Ishikawa (cell line): ENCODE data around the gene ELFN1.

Experiments used
- CEBPB ChIP-seq: IDR thresholded peaks from 2 replicates; pipeline ENCODE4 v1.6.1; 2012
- CREB1 ChIP-seq: IDR thresholded peaks from 2 replicates; pipeline ENCODE4 v1.6.1; 2012; ENCODE audit warnings: low read depth
- EGR1 ChIP-seq: IDR thresholded peaks from 2 replicates; pipeline ENCODE4 v1.6.1; 2012
- FOXM1 ChIP-seq: IDR thresholded peaks from 2 replicates; pipeline ENCODE4 v1.6.1; 2012; ENCODE audit warnings: low read depth, borderline replicate concordance
- NFIC ChIP-seq: IDR thresholded peaks from 2 replicates; pipeline ENCODE4 v1.6.1; 2012
- RAD21 ChIP-seq: IDR thresholded peaks from 2 replicates; pipeline ENCODE4 v1.6.1; 2012; ENCODE audit warnings: low read depth
- TAF1 ChIP-seq: IDR thresholded peaks from 2 replicates; pipeline ENCODE4 v1.6.1; 2012; ENCODE audit warnings: low read depth, mild to moderate bottlenecking
- TCF12 ChIP-seq: IDR thresholded peaks from 2 replicates; pipeline ENCODE4 v1.6.1; 2012; ENCODE audit warnings: low read depth
- TEAD4 ChIP-seq: IDR thresholded peaks from 2 replicates; pipeline ENCODE4 v1.6.1; 2012
- YY1 ChIP-seq: IDR thresholded peaks from 2 replicates; pipeline ENCODE4 v1.6.1; 2012; ENCODE audit warnings: low read depth
- ZBTB7A ChIP-seq: IDR thresholded peaks from 2 replicates; pipeline ENCODE4 v1.6.1; 2012; ENCODE audit warnings: low read depth
- TF ChIP-seq, protein P1 (sequence below): IDR thresholded peaks from 2 replicates; pipeline ENCODE4 v1.6.1; 2012; ENCODE audit warnings: low read depth, mild to moderate bottlenecking
- TF ChIP-seq, protein P2 (sequence below): IDR thresholded peaks from 2 replicates; pipeline ENCODE4 v1.6.1; 2012
- TF ChIP-seq, protein P3 (sequence below): IDR thresholded peaks from 2 replicates; pipeline ENCODE4 v1.6.1; 2012

ELFN1 gene

DNA sequence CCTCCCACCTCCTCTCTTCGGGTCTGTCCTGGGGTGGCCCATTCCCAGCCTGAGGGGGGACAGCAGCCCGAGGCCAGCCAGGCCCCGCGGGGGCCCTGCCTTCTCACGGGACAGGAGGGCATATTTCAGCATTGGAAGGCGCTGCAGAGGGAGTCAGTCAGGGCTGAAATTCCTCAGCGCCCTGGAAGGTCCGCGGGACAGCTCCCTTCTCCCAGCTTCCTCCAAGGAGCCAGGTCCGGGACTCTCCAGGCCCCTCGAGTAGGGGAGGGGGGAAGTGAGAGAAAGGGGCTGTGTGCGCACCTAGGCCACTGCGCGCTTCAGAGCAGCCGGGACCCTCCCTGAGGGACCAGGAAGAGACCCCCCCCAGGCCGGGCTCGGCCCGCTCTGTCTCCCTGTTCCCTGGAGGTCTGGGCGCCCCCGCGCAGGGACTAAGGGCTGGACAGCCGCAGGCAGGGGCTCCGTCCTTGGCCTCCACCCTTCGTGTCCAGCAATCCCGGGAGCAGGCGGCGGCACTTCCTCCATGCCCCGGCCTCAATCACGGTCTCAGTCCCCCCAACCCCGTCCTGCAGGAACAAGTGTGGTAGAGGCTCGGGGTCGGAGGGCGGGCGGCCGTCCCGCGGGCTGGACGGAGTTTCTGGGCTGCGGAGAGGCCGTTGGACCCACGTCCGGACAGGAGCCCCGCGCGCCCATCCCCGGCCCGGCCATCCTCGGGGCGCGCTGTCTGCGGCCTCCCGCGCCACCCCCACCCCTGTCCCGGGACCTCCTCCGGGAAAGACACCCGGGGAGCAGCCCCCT is 6.0 kb upstream of the ELFN1 start:
- no peak for TF ChIP-seq NFIC
- TF ChIP-seq, protein P1, sequence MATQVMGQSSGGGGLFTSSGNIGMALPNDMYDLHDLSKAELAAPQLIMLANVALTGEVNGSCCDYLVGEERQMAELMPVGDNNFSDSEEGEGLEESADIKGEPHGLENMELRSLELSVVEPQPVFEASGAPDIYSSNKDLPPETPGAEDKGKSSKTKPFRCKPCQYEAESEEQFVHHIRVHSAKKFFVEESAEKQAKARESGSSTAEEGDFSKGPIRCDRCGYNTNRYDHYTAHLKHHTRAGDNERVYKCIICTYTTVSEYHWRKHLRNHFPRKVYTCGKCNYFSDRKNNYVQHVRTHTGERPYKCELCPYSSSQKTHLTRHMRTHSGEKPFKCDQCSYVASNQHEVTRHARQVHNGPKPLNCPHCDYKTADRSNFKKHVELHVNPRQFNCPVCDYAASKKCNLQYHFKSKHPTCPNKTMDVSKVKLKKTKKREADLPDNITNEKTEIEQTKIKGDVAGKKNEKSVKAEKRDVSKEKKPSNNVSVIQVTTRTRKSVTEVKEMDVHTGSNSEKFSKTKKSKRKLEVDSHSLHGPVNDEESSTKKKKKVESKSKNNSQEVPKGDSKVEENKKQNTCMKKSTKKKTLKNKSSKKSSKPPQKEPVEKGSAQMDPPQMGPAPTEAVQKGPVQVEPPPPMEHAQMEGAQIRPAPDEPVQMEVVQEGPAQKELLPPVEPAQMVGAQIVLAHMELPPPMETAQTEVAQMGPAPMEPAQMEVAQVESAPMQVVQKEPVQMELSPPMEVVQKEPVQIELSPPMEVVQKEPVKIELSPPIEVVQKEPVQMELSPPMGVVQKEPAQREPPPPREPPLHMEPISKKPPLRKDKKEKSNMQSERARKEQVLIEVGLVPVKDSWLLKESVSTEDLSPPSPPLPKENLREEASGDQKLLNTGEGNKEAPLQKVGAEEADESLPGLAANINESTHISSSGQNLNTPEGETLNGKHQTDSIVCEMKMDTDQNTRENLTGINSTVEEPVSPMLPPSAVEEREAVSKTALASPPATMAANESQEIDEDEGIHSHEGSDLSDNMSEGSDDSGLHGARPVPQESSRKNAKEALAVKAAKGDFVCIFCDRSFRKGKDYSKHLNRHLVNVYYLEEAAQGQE: 0 out of 2 replicates have a peak, but pooled peaks have one; percentile 18
- TF ChIP-seq, protein P2, sequence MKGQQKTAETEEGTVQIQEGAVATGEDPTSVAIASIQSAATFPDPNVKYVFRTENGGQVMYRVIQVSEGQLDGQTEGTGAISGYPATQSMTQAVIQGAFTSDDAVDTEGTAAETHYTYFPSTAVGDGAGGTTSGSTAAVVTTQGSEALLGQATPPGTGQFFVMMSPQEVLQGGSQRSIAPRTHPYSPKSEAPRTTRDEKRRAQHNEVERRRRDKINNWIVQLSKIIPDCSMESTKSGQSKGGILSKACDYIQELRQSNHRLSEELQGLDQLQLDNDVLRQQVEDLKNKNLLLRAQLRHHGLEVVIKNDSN: no peak

DNA sequence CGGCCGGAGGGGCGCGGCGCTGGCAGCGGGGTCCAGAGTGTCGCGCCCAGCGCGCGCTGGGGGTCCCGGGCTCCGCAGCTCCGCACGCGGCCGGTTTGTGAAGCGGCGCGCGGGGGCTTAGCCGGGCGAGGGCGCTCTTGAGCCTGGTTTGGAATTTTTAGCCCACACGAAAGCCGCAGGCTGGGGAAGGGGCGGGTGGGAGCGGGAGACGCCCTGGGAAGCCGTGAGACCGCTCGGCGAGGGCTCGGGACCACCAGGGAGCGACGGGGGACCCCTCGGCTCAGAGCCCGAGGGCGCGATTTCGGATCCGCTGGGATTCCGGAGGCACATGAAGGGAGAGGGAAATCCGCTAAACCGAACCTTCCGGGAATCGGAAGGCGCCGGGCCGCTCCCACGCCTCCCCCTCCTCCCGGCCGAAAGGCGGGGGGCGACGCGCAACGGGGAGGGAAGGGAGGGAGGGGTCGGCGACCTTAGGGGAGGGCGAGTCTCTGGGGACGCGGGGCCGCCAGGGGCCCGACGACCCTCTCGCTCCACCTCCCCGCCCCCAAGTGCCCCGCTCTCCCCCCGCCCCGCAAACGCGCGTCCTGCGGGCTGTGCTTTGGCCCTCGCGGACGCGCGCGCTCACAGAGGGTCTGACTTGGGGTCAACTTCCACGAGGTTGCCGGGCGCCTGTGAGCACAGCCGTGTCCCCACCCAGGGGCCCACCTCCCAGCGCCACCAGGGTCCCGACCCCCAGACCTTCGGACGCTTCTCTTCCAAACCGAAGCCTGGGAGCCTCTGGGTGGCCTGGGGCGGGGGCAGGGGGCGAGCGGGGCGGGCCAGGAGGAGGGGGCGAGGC is 5.1 kb upstream of the ELFN1 start:
- no peak for TF ChIP-seq TAF1
- TF ChIP-seq, protein P1: no peak
- TF ChIP-seq EGR1: no peak
- TF ChIP-seq NFIC: no peak
- TF ChIP-seq, protein P3, sequence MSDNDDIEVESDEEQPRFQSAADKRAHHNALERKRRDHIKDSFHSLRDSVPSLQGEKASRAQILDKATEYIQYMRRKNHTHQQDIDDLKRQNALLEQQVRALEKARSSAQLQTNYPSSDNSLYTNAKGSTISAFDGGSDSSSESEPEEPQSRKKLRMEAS: no peak
- TF ChIP-seq ZBTB7A: 0 out of 2 replicates have a peak, but pooled peaks have one; percentile 51
- TF ChIP-seq RAD21: peak; percentile 73
- TF ChIP-seq FOXM1: no peak

DNA sequence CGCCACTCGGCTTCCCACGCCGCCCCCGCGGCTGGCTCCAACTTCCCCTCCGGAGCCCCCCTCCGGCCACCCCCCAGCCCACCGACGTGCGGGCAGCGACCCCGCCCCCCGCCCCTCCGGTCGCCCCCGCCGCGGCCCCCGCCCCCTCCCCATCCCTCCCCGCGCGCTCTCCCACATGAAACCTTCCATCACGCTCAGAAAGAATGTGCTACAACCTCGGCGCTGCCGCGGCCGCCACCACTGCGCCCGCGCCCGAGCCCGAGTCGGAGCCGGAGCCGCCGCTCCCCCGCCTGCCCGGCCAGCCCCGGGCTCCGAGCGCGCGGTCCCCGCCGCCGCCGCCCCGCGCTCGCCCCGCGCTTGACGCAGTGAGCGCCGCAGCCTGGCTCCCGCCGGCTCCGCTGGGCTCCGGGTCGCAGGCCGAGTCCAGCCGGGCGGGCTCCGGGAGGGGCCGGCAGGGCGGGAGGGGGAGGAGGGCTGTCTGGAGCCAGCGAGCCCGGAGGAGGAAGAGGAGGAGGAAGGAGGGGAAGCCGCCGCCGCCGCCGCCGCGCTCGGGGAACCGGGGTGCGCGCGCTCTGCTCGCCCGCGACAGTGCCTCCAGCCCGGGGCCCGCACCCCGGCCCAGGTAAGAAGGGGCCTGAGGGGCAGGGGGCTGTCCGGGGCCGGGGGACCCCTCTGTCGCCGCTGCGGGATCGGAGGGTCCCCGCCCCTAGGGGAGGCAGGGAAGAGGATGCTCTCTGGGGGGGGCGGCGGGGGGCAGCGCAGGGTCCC is 4.3 kb upstream of the ELFN1 start:
- TF ChIP-seq FOXM1 (no peak), ZBTB7A (no peak), CEBPB (no peak), CREB1 (no peak), TCF12 (no peak), NFIC (no peak), TAF1 (no peak)
- TF ChIP-seq, protein P3: no peak

- TF ChIP-seq ZBTB7A (no peak), NFIC (no peak), TAF1 (no peak), TEAD4 (no peak), CEBPB (no peak), EGR1 (no peak)
- TF ChIP-seq, protein P2: no peak
Observed at GRCh38 chr7:1666317-1666822, 3.7 kb upstream of the ELFN1 start.

DNA sequence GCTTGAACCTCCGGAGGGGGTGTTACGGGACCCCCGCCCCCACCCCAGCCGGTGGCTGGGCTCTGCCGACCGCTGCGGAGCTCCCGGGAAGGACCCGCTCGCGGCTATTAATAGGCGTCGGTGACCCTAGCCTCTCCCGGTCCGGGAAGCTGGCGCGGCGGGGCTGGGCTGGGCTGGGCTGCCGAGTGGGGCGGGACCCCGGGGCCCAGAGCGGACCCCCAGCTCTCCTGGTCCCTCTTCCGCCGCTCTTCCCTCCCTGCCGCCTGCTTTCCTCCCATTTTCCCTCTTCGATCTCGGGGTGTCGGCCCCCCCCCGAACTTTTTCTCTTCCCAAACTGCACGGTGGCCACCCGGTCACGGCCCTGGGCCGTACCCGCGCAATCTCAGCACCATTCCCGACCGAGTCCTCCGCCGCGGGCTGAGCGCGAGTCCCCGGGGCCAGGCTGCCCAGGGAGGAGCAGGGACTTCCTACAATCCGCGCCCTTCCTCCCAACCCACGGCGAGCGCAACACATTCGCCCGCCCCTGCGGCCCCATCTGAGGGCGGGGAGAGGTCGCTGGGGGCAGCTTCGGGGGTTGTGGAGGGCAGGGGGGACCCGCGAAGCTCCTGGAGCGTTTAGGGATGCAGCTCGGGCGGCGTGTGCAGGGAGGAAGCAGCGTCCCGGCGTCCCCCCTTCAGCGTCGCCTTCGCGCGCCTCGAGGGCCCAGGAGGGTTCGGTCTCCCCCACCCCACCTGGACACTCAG is 3.1 kb upstream of the ELFN1 start:
- no peak for TF ChIP-seq RAD21
- no peak for TF ChIP-seq CREB1
- no peak for TF ChIP-seq TAF1
- no peak for TF ChIP-seq CEBPB
- TF ChIP-seq, protein P1: no peak
- TF ChIP-seq, protein P2: no peak
- TF ChIP-seq, protein P3: no peak
- no peak for TF ChIP-seq YY1
- no peak for TF ChIP-seq EGR1
- no peak for TF ChIP-seq FOXM1
- TF ChIP-seq ZBTB7A: no peak
- TF ChIP-seq TCF12: no peak
- no peak for TF ChIP-seq NFIC
